GM12864 (cell line): ENCODE measurements around the gene UEVLD.

Source experiments
- DNase-seq: peaks from one replicate; pipeline ENCODE4 v3.0.0-alpha.2; 2011; ENCODE audit warnings: low read depth
- H3K4me3 ChIP-seq: 2 replicates; pipeline ENCODE4 v1.5.1; 2011; ENCODE audit warnings: mild to moderate bottlenecking, low read depth, low read length, control low read depth
- TF ChIP-seq, protein P1 (sequence below): IDR thresholded peaks from 2 replicates; pipeline ENCODE4 v1.5.1; 2011; ENCODE audit warnings: low read depth, mild to moderate bottlenecking, moderate library complexity, low read length, control low read depth, inconsistent platforms; ENCODE audit errors: missing control alignments

UEVLD gene

DNA sequence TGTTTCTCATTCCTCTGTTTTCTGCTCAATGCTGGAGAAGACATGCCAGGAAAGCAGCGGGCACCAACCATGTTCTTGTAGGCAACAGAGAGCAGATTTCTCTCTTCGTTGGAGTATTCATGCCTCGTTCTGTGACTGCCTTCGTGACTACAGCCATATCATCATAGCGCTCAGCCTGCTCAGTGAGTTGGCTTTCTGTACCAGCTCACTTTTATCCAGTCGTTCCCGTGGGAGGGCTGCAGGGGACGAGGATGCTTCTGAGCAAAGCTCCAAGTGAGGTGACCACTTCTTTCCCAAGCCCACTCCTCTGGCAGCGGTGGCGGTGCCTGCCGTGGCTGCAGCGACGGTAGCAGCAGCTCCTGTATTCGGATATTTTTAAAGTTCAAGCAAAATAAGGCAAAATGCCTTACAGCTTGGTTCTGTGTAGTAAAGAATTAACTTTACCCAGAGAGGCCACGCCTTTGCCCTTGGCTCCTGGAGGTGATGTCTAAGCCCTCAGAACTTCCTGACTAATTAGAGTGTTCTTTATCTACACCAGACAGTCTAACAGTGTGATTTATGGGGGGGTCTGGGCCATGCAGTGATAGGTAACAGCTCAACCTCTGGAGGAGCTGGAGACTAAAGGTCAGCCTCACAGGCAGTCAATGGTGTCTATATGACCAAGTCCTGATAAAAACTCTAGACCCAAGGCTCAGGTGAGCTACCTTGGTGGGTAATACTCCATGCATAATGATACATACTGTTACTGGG, 97.6 kb downstream of the UEVLD start:
- TF ChIP-seq, protein P1, sequence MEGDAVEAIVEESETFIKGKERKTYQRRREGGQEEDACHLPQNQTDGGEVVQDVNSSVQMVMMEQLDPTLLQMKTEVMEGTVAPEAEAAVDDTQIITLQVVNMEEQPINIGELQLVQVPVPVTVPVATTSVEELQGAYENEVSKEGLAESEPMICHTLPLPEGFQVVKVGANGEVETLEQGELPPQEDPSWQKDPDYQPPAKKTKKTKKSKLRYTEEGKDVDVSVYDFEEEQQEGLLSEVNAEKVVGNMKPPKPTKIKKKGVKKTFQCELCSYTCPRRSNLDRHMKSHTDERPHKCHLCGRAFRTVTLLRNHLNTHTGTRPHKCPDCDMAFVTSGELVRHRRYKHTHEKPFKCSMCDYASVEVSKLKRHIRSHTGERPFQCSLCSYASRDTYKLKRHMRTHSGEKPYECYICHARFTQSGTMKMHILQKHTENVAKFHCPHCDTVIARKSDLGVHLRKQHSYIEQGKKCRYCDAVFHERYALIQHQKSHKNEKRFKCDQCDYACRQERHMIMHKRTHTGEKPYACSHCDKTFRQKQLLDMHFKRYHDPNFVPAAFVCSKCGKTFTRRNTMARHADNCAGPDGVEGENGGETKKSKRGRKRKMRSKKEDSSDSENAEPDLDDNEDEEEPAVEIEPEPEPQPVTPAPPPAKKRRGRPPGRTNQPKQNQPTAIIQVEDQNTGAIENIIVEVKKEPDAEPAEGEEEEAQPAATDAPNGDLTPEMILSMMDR = no peak
- H3K4me3 ChIP-seq = no peak overlapping the region

DNA sequence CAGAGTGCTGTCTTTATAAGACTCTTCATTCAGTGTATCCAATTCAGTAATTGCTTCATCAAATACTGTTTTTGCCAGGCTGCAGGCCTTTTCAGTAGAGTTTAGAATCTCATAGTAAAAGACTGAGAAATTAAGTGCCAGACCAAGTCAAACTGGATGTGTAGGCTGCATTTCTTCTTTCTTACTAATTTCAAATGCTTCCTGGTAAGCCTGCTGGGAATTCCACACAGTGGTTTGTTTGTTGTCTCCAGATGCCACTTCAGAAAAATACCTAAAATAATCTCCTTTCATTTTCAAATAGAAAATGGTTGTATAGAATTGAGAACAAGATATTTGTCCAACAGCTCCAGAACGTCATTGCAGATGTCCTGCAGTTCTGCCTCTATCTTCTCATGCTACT, 98.2 kb downstream of the UEVLD start:
- no peak overlapping the region for H3K4me3 ChIP-seq
- DNase-seq = no peak
- TF ChIP-seq, protein P1 = no peak

More for the DNA sequence above, 97.6 kb downstream of the UEVLD start:
- DNase-seq = no peak

DNA sequence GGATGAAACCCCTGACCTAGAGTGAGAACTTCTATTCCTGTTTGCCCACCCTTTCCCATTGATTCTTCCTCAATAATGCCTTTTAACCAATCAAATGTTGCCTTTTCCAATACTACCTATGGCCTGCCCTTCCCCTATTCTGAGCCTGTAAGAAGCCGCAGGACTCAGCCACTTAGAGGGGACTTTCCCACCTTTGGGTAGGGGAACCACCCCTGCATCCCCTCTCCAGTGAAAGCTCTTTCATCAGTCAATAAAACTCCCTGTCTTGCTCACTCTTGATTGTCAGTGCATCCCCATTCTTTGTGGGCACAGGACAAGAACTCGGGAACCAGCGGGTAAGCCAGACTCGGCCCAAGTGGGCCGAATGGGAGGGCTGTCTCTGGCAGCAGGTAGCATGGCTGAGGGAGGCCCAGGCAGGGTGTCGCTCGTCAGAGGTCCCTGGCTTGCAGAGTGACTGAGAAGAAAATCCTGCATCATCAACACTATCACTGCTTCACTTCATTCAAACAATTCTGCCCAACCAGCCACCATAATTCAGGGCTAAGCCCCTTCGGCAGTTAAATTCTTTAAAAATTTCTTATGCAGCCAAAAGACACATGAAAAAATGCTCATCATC, 102.5 kb downstream of the UEVLD start:
- TF ChIP-seq, protein P1 = no peak
- H3K4me3 ChIP-seq = no peak overlapping the region
- no peak for DNase-seq
